Spleen (tissue), 11 donors: ENCODE measurements around the gene STAM2. TPM values are rescaled to one million over a fixed set of nuclear protein-coding genes. Genes with fewer than 3 reads are reported as not detected.

ENCODE experiments used
- DNase-seq: peaks from one replicate; pipeline ENCODE4 v3.0.0-alpha.2; 2020
- H3K27ac ChIP-seq, 8 donors: fragments of 200-600 bp; sonication (generic) in 7 of 8; 1 replicate in 4 of 8; 2 replicates in 4 of 8; pipeline versions ENCODE4 v1.5.0 to v1.8.0; 2016 to 2021; ENCODE audit warnings: inconsistent platforms in 4 of 8, mild to moderate bottlenecking in 4 of 8, moderate library complexity in 1 of 8
- H3K27me3 ChIP-seq, 7 donors: fragments of 200-600 bp; sonication (generic) in 6 of 7; replicated peaks in 1 of 7; 1 replicate in 4 of 7; 2 replicates in 3 of 7; pipeline versions ENCODE4 v1.5.0 to v1.8.0; 2016 to 2021; ENCODE audit warnings: inconsistent platforms in 3 of 7, mild to moderate bottlenecking in 1 of 7
- H3K36me3 ChIP-seq, 6 donors: fragments of 200-600 bp; sonication (generic) in 5 of 6; 1 replicate in 4 of 6; 2 replicates in 2 of 6; pipeline versions ENCODE4 v1.5.0 to v1.8.0; 2016 to 2021; ENCODE audit warnings: inconsistent platforms in 2 of 6
- H3K4me1 ChIP-seq, 6 donors: fragments of 200-600 bp; sonication (generic) in 5 of 6; 1 replicate in 3 of 6; 2 replicates in 3 of 6; pipeline versions ENCODE4 v1.5.0 to v1.8.0; 2016 to 2021; ENCODE audit warnings: inconsistent platforms in 3 of 6
- H3K4me3 ChIP-seq, 8 donors: fragments of 200-600 bp; sonication (generic) in 7 of 8; 1 replicate in 4 of 8; 2 replicates in 4 of 8; pipeline versions ENCODE4 v1.5.0 to v1.8.0; 2016 to 2021; ENCODE audit warnings: inconsistent platforms in 4 of 8, mild to moderate bottlenecking in 4 of 8, moderate library complexity in 2 of 8
- H3K9me3 ChIP-seq, 8 donors: fragments of 200-600 bp; sonication (generic) in 7 of 8; 1 replicate in 4 of 8; 2 replicates in 4 of 8; pipeline versions ENCODE4 v1.5.0 to v1.8.0; 2016 to 2021; ENCODE audit warnings: inconsistent platforms in 4 of 8
- POLR2A ChIP-seq, 3 donors: fragments of 450-650 bp; IDR thresholded peaks; one replicate each; pipeline ENCODE4 v1.5.1; 2017; ENCODE audit warnings: antibody characterized with exemption in 3 of 3, mild to moderate bottlenecking in 1 of 3
- POLR2AphosphoS5 ChIP-seq, 3 donors: sonication (generic); formaldehyde crosslinking; IDR thresholded peaks; one replicate each; pipeline ENCODE4 v1.5.1; 2017; ENCODE audit warnings: antibody characterized with exemption in 3 of 3
- WGBS, 5 donors: extraction: QIAGEN DNeasy Blood & Tissue Kit in 3 of 5; methylation state at CpG; one replicate each; pipeline versions ENCODE4 v1.1.5 to v1.1.7; 2013 to 2018; 5-methylcytosine and 5-hydroxymethylcytosine counted together
- intact Hi-C: fragments of 100-400 bp; cut with DNase I; formaldehyde crosslinking; loops from one replicate; pipeline ENCODE4 v1.15.0; 2023; ENCODE audit warnings: low total_unique reads
- polyA plus RNA-seq, 3 donors: library from polyadenylated mRNA; stranded (reverse); fragments of 200-250 nt; gene quantifications; one replicate each; pipeline ENCODE4 v1.2.1, GENCODE V29; 2013
- total RNA-seq, 7 donors: library from RNA; depleted of rRNA in 3 of 7; stranded (reverse); fragments of >200 nt in 3 of 7; fragmentation: NEBNext Ultra II Directional in 4 of 7; extraction: Animal tissue kit (Norgen Biotek cat#: 25700) in 4 of 7; gene quantifications; one replicate each; pipeline versions ENCODE4 v1.1.0 to v1.2.1, GENCODE V29; 2016 to 2021
- TF ChIP-seq, protein P1 (sequence below), 11 experiments: fragments of 200-600 bp in 7 of 11; fragments of 450-650 bp in 4 of 11; sonication (generic) in 4 of 11; IDR thresholded peaks in 8 of 11; conservative IDR thresholded peaks in 3 of 11; 1 replicate in 7 of 11; 2 replicates in 4 of 11; pipeline versions ENCODE4 v1.4.0 to v1.8.0; 2016 to 2021; ENCODE audit warnings: antibody characterized with exemption in 11 of 11, inconsistent platforms in 4 of 11, mild to moderate bottlenecking in 1 of 11
- donor health status: healthy with polysubstance abuse.
- donor health status: DM: no; HTN: no; CAD: no; lungs with moderate emphysema.
- donor health status: DM: no; HTN: no; CAD: no.
- donor health status: Bipolar disorder and iron deficiency.
- donor health status: healthy.
- donor health status: DM: no; HTN: no; CAD: no.
- donor health status: DM: yes; HTN: yes; CAD: no.

Gene STAM2
- total and polyA plus RNA-seq, 10 donors, result 5.7 to 41.2 (median 31.8) TPM

DNA sequence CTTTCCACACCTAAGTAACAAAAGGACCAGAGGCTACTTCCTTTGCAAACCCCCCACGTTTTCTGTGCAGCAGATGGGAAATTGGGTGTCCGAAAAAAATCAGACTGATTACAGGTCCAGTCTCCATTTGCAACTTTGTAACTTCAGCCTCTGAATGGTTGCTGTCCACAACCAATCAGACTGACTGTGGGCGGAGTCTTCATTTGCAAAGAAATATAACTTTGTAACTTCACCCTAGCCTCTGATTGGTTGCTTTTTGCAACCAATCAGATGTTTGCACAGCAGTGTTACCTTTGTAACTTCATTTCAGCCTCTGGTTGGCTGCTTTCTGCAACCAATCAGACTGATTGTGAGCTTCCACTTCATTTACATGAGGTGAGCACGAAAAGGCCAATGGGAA, 48.9 kb downstream of the STAM2 start:
- Histone ChIP-seq H3K27ac (no peak overlapping the region), H3K4me3 (no peak overlapping the region), H3K4me1 (no peaks in the 10 kb centered on the region), H3K9me3 (no peaks in the 10 kb centered on the region), H3K27me3 (no peaks in the 10 kb centered on the region), H3K36me3 (peaks cover 0 to 98% (median 39%) of the 10 kb centered on the region in 6 donors)
- WGBS, 5 donors, result 82 to 91% (median 87%) methylated on average over 4 of the region's 4 CpGs
- TF ChIP-seq POLR2A (IDR thresholded peaks at IDR 0.05), result no peak
- TF ChIP-seq POLR2AphosphoS5 (IDR thresholded peaks at IDR 0.05), result no peak
- TF ChIP-seq, protein P1, sequence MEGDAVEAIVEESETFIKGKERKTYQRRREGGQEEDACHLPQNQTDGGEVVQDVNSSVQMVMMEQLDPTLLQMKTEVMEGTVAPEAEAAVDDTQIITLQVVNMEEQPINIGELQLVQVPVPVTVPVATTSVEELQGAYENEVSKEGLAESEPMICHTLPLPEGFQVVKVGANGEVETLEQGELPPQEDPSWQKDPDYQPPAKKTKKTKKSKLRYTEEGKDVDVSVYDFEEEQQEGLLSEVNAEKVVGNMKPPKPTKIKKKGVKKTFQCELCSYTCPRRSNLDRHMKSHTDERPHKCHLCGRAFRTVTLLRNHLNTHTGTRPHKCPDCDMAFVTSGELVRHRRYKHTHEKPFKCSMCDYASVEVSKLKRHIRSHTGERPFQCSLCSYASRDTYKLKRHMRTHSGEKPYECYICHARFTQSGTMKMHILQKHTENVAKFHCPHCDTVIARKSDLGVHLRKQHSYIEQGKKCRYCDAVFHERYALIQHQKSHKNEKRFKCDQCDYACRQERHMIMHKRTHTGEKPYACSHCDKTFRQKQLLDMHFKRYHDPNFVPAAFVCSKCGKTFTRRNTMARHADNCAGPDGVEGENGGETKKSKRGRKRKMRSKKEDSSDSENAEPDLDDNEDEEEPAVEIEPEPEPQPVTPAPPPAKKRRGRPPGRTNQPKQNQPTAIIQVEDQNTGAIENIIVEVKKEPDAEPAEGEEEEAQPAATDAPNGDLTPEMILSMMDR (IDR thresholded peaks at IDR 0.05 in 8 of 11, conservative IDR thresholded peaks at IDR 0.05 in 3 of 11), result no peak
- no peak for DNase-seq
- intact Hi-C loops, result no loop called here

DNA sequence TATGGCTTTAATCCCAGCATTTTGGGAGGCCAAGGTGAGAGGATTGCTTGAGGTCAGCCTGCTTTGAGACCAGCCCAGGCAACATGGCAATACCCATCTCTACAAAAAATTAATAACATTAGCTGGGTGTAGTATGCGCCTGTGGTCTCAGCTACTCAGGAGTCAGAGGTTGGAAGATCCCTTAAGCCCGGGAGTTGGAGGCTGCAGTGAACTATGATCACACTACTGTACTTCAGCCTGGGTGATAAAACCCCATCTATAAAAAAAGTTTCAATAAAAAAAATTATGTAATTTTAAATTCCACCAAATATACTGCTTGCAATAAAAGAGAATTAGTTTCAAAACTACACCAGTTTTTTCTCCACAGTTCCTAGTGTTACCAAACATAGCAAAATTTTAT, 53.4 kb downstream of the STAM2 start:
- intact Hi-C loops, result no loop called here
- WGBS, 5 donors, result 91 to 98% (median 96%) methylated on average over 2 of the region's 2 CpGs
- H3K9me3 ChIP-seq, result no peaks in the 10 kb centered on the region
- peaks cover 0 to 83% (median 42%) of the 10 kb centered on the region in 6 donors for H3K36me3 ChIP-seq
- DNase-seq, result no peak
- H3K4me3 ChIP-seq, result no peak overlapping the region
- H3K4me1 ChIP-seq, result no peaks in the 10 kb centered on the region
- TF ChIP-seq, protein P1 (IDR thresholded peaks at IDR 0.05 in 8 of 11, conservative IDR thresholded peaks at IDR 0.05 in 3 of 11), result no peak
- TF ChIP-seq POLR2A (IDR thresholded peaks at IDR 0.05) (no peak), POLR2AphosphoS5 (IDR thresholded peaks at IDR 0.05) (no peak)
- no peaks in the 10 kb centered on the region for H3K27me3 ChIP-seq
- no peak overlapping the region for H3K27ac ChIP-seq

DNA sequence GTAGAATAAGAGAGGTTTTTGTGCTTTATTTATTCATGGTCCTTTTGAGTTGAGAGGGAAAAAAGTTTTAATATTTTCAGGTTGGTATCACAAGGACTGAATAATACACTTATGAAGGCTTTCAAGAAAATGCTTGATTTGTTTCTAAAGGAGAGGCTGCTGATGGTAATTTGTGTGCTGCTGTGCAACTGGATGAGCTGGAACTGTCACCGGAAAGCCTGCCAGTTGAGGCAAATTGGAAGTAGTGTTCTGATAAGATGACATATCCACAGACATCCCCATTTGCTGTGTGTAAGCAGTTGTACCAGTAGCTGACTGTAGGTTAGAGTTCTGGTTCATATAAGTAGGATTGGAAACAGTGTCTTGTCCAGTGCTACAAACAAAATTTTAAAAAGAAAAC, 55.1 kb downstream of the STAM2 start:
- no peak for DNase-seq
- TF ChIP-seq, protein P1 (IDR thresholded peaks at IDR 0.05 in 8 of 11, conservative IDR thresholded peaks at IDR 0.05 in 3 of 11), result no peak
- TF ChIP-seq POLR2AphosphoS5 (IDR thresholded peaks at IDR 0.05), result no peak
- no peak for TF ChIP-seq POLR2A (IDR thresholded peaks at IDR 0.05)
- Histone ChIP-seq H3K27me3 (no peaks in the 10 kb centered on the region), H3K36me3 (peaks cover 0 to 78% (median 43%) of the 10 kb centered on the region in 6 donors), H3K9me3 (no peaks in the 10 kb centered on the region), H3K4me3 (no peak overlapping the region), H3K4me1 (no peaks in the 10 kb centered on the region), H3K27ac (no peak overlapping the region)
- intact Hi-C loops, result no loop called here
- 86 to 100% (median 98%) methylated on average over 1 of the region's 1 CpG for WGBS, 5 donors

DNA sequence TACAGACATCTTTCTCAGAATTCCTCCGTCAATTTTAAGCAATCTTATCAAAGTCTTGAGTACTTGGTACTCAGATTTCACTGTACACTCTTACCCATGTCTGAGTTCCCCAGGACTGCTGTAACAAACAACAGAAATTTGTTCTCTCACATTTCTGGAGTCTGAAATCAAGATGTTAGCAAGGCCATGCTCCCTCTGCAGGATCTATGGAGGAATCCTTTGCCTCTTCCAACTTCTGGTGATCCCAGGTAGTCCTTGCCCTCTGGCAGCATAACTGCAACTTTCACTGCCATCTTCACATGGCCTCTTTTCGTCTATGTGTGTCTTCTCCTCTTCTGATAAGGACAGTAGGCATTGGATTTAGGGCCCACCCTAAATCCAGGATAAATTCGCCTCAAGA, 59.6 kb downstream of the STAM2 start:
- WGBS, 5 donors, result 92 to 96% (median 95%) methylated on average over 3 of the region's 3 CpGs
- intact Hi-C loops, result no loop called here
- H3K4me1 ChIP-seq, result no peaks in the 10 kb centered on the region
- TF ChIP-seq POLR2A (IDR thresholded peaks at IDR 0.05), result no peak
- no peak for TF ChIP-seq POLR2AphosphoS5 (IDR thresholded peaks at IDR 0.05)
- TF ChIP-seq, protein P1 (IDR thresholded peaks at IDR 0.05 in 8 of 11, conservative IDR thresholded peaks at IDR 0.05 in 3 of 11), result no peak
- peaks cover 0 to 35% (median 15%) of the 10 kb centered on the region in 6 donors for H3K36me3 ChIP-seq
- no peak for DNase-seq
- H3K9me3 ChIP-seq, result no peaks in the 10 kb centered on the region
- no peak overlapping the region for H3K4me3 ChIP-seq
- H3K27me3 ChIP-seq, result no peaks in the 10 kb centered on the region
- no peak overlapping the region for H3K27ac ChIP-seq
